ENCODE measurements around the gene THEMIS. TPM values are rescaled to one million over a fixed set of nuclear protein-coding genes. Genes with fewer than 3 reads are reported as not detected.

Gene THEMIS
- total RNA-seq, 4 donors from 2014 or later: 3.8 to 9.1 (median 6.0) TPM

- TF ChIP-seq POLR2A (IDR thresholded peaks at IDR 0.05): no peak
- TF ChIP-seq CTCF (IDR thresholded peaks at IDR 0.05): no peak
- no peaks in the 10 kb centered on the region for H3K36me3 ChIP-seq
- H3K4me1 ChIP-seq: no peaks in the 10 kb centered on the region
- H3K27ac ChIP-seq: no peak overlapping the region
- DNase-seq: no peak
- no peaks in the 10 kb centered on the region for H3K9me3 ChIP-seq
- H3K27me3 ChIP-seq: no peaks in the 10 kb centered on the region
- no peak overlapping the region for H3K4me3 ChIP-seq
These were observed 42.0 kb downstream of the THEMIS start for GRCh38 chr6:127858727-127859391.

- no peaks in the 10 kb centered on the region for H3K9me3 ChIP-seq
- H3K27me3 ChIP-seq: no peaks in the 10 kb centered on the region
- H3K4me1 ChIP-seq: no peaks in the 10 kb centered on the region
- no peaks in the 10 kb centered on the region for H3K36me3 ChIP-seq
- H3K4me3 ChIP-seq: no peak overlapping the region
- H3K27ac ChIP-seq: no peak overlapping the region
- no peak for DNase-seq
- TF ChIP-seq CTCF (IDR thresholded peaks at IDR 0.05) (no peak), POLR2A (IDR thresholded peaks at IDR 0.05) (no peak)
These were observed 43.7 kb downstream of the THEMIS start for GRCh38 chr6:127857051-127857637.

GRCh38 chr6:127855542-127856159 is 45.2 kb downstream of the THEMIS start:
- Histone ChIP-seq H3K4me3 (no peak overlapping the region), H3K9me3 (no peaks in the 10 kb centered on the region), H3K27me3 (no peaks in the 10 kb centered on the region), H3K4me1 (no peaks in the 10 kb centered on the region), H3K27ac (no peak overlapping the region), H3K36me3 (no peaks in the 10 kb centered on the region)
- TF ChIP-seq CTCF (IDR thresholded peaks at IDR 0.05): peak in 5 of 6 experiments; percentile 27 to 49 (median 35)
- TF ChIP-seq POLR2A (IDR thresholded peaks at IDR 0.05): no peak
- peak in 1 of 3 donors; percentile 50 for DNase-seq

GRCh38 chr6:127854009-127854408 is 46.8 kb downstream of the THEMIS start:
- Histone ChIP-seq H3K4me1 (no peaks in the 10 kb centered on the region), H3K36me3 (no peaks in the 10 kb centered on the region), H3K9me3 (no peaks in the 10 kb centered on the region), H3K4me3 (no peak overlapping the region), H3K27me3 (no peaks in the 10 kb centered on the region), H3K27ac (no peak overlapping the region)
- no peak for TF ChIP-seq POLR2A (IDR thresholded peaks at IDR 0.05)
- TF ChIP-seq CTCF (IDR thresholded peaks at IDR 0.05): no peak
- no peak for DNase-seq

- Histone ChIP-seq H3K27ac (no peak overlapping the region), H3K36me3 (no peaks in the 10 kb centered on the region), H3K9me3 (no peaks in the 10 kb centered on the region), H3K4me3 (no peak overlapping the region), H3K4me1 (no peaks in the 10 kb centered on the region), H3K27me3 (no peaks in the 10 kb centered on the region)
- DNase-seq: no peak
- TF ChIP-seq POLR2A (IDR thresholded peaks at IDR 0.05) (no peak), CTCF (IDR thresholded peaks at IDR 0.05) (no peak)
These were observed 49.7 kb downstream of the THEMIS start for GRCh38 chr6:127851197-127851596.

Data from Peyer's patch (tissue), 4 donors.